Femur (tissue), 1 donor: Measurements from ENCODE around the gene RHBDD1.

Experiments used
- DNase-seq: peaks from one replicate; pipeline ENCODE4 v3.0.0-alpha.2; 2017

RHBDD1 gene

DNA sequence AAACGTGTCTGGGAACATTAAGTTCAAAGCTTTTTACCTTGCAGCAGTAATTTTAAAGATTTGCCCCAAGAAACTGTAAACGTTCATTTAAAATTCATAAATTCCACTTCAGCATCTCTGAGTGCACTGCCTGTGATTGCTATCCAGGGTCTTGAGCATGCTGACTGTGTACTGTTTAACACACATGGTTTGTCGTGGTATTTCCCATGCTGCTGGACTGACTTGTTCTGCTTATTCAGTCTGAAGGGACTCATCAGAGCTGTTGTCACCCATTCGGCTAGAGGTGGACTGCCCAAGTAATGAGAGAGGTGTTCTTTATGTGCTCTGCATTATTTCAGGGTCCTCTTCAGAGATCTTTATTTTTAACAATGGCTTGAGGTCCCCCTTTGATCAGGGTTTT, 53.1 kb downstream of the RHBDD1 start:
- no peak for DNase-seq

DNA sequence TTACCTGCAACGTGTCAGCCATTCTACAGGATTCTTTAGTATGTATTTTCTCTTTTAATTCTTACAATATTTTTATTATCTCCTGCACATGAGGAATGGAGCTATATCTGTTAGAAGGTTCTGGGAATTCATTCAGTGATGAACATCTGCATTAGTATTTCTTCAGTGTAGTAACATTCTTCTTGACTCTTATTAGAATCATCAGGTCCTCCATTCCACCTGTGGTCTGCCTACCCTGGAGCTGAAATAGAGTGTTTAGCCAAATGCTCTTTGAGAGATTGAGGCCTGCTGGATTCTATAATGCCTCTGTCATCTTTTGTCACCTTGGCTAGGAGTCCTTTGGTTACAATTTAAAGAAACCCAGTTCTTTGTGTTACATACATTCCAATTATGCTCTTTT, 54.4 kb downstream of the RHBDD1 start:
- DNase-seq, result no peak

DNA sequence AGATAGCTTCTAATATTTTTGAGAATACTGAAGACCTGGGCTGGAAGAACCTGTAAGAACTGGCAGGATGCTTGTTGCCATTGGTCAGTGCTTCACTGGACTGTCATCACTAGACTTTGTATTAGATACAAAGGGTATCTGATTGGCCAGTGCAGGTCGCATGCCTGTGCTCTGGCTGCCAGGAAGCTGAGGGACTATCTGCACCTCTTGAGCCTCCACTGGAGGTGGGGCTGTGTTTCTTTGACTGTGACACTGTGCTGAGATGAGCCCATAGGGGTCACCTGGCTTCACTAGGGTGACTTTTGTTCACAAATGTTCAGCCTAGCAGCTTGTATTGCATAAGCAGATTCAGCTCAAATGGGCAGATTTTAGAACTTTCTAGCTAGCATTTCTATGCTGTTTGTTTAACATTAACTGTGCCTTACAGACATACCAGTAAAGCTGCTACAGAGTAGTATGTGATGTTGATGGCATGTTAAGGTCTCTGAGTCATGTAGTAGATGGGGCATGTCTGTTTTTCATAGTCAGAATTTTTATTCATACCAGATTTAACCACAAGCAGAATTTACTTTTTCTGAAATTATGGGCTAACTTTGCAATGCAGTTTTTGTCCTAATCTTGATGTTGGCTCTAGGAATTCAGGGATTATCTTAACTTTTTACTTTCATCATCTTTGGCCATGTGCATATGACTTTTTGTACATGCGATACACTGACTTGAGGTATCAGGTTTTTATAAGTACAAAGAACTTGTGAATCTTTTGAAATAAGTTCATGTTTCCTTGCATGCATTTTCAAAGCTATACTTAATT, 56.1 kb downstream of the RHBDD1 start:
- no peak for DNase-seq

DNA sequence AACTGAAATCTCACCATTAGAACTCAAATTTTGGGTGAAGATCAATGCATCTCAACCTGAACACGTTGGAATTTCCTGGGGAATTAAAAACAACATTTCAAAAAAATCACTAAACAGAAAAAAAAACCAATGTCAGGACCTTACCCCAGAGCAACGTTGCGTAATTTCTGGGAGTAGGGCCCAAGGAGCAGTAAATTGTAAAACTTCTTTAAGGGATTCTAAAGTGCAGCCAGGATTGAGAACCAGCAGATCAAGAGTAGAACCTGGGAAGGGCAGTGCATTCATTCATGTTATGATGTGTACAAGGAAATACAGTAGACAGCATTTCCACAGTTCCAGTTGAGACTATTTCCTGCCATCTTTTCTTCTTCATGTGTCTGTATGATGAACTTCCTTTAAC, 56.9 kb downstream of the RHBDD1 start:
- no peak for DNase-seq

DNA sequence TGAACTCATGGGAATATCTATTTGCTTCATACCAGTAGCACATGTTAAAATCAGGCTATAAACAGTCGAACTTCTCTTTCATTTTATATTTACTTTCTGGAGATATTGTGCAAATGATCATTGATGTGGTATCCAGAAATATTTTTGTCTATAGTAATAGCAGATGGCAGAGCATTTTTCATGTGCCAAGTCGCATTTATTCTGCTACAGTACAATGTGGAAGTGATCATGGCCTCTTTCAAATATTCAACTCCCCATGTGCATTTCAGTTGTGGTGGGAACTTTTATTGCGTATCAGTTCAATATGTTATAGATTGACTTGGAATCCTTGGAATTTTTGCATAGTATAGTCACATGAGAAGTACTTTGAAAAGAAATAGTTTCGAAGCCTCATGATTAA, 57.4 kb downstream of the RHBDD1 start:
- no peak for DNase-seq

DNA sequence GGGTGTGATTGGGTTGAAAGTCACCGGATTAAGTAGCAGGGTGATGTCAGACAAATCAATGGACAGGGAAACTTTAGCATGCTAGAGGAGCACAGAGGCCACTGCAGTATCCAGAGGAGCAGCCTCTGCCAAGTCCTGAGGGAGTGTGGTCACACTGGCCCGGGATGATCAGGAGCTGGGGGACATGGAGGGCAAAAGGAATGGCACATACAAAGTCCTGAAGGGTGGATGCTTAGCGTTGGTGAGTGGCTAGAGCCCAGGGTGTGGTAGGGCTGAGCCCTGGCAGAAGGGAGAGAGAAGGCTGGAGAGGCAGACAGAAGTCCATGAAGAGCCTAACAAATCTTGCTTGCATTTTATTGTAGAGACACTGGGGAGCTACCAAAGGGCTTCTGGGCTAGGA, 58.9 kb downstream of the RHBDD1 start:
- no peak for DNase-seq

DNA sequence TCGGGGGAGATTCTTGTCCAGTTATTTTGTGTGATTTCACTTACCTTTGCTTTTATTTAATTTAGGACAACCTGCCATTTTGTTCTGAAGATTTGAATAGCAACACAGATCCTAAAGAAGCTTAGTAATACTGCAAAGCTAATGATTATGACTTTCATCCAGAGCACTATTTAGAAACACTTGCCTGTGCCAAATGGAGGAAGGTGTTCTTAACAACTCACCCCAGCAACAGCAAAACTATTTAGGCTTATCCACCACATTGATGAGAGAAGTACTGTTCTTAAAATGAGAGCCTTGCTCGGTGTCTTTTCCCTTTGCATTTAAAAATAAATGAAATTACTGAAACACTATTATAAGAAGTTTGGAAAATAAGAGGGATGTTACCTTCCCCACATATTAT, 59.7 kb downstream of the RHBDD1 start:
- no peak for DNase-seq

DNA sequence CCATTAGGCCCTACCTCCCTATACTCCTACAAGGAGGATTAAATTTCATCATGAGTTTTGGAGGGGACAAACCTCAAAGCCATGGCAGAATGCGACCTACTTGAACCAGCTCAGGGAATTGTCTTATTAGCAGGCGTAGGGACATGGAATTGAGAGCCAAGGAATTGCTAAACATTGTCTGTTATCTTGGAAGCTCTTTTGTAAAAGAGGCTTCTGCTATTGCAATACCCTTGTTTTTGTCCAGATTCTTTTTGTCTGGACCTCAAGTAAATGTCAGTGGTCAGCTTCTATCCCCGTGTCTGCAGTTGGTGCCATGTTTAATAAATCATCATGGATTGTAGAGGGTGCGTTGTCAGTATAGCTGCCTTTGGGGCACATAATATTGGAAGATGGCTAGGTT, 62.3 kb downstream of the RHBDD1 start:
- DNase-seq, result no peak

DNA sequence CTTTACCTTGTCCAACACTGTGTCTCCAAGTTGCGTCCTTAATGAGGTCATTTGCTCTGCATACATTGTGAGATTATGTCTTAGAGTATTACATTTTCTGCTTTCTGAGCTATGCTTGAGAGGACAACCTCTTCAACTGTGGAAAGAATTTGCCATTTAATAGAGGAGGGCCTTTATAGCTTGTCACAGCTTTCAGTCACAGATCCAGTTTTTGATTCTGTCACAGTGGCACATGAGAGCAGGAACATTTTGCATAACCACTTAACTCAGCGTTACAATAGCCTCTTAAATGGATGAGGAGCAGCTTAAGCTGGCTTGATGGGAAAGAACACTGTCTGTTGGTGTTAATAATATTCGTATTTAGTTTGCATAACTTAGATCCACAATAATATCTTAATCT, 63.0 kb downstream of the RHBDD1 start:
- no peak for DNase-seq

DNA sequence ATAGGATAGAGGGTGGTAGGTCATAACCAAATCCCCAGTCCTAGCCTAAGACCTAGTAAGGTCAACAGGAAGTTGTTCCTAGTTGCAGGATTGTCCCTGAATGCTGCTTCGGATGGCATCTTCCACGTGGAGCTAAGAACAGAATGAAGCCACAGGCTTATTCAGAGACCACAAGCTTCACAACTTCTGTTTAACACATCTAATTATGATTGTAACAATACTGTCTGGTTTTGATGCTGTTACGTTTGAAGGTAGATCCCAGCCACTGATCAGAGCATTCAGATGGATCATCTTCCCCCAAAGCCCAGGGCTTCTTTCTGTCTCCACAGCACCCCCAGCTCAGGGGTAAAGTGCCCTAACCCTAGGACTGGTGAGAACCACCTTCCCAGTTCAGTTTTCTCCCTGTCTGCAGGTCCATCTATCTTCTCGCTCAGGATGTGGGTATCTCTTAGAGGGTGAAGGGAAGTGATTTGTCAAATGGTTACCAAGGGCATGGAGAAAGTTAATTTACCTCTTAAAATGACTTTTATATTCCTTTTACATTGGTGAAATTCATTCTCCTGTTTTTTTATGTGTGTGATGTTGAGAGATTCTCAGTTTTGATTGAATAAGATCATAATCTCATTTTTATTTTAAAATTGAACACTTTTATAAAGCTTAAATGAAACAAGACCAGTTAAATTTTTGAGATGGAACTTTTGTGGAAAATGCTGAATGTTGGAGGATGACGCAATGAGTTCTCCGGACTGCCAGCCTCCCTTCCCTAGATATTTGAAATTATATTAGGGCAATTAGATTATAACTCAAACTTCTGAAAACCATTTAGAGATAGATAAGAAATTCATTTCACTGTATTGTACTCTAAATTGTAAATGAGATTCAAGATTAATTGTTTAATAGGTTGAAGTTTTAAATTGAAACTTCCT, 66.5 kb downstream of the RHBDD1 start:
- no peak for DNase-seq

DNA sequence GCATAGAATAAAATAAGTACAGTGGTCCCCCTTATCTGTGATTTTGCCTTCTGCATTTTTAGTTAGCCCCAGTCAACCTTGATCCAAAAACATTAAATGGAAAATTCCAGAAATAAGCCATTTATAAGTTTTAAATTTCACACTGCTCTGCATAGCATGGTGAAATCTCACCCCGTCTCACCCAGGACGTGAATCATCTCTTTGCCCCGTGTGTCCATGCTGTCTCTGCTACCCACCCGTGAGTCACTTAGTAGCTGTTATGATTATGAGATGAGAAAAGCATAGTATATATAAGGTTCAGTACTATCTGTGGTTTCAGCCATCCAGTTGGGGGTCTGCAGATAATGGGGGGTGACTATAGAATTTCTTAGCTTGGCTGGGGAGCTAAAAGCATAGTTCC, 67.3 kb downstream of the RHBDD1 start:
- no peak for DNase-seq

DNA sequence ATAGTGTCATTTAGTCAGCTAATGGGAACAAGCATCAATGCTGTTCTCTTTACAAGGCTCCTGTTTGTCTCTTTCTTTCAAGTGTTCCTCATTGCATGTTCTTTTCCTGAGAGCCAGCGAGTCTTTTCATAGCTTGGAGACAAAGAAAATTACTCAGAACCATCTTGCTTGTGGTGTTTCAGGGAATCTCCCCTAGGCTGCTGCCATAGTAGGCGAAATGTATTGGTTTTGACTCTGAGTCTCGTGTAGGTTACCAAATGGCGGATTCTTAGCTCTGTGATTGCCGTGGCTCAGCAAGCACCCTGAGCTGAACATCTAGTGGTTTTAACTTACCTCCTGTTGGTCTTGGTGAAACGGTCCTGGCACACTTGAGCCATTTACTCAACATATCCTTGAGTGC, 68.7 kb downstream of the RHBDD1 start:
- DNase-seq, result no peak

DNA sequence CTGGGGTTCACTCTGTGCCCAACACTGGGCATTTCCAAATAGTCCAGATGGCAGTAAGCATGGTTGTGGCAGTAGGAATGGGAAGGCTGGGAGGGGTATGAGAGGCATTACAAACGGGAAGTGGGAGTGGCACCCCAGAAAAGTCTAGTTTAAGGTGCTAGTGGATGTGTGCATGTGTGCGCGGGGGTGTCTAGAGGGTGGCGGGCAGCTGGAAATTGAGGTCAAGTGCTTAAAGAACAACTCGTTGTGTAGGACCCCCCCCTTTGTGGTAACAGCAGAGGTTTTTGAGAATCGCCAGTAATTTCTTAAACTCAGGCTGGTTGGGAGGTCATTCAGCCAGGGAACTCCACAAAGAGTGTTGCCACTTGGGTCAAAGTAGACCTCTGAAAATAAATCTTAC, 69.9 kb downstream of the RHBDD1 start:
- no peak for DNase-seq

DNA sequence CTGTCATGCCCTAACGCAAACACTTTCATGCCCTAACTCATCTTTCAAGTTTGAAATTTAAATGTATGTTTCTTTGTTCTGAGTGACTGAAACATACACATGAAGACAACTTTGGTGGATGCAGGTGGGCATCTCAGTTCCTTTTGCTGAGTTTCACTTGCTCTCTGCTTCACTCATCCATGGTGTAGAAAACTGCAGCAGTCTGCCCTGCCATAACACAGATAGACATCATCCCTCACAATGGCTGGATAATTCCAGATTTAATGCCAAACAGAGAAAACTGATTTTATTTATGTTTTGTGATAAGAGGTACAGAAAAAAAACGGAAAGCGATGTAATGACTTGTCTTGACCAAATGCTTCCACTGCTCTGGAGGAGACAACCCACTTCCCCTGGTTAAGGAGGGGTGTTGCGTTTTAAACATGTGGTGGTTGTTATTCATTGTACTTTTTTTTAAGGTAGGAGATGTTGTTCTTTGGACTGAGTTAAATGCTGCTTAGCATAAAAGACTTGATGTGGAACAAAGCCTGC, 70.4 kb downstream of the RHBDD1 start:
- DNase-seq, result no peak

DNA sequence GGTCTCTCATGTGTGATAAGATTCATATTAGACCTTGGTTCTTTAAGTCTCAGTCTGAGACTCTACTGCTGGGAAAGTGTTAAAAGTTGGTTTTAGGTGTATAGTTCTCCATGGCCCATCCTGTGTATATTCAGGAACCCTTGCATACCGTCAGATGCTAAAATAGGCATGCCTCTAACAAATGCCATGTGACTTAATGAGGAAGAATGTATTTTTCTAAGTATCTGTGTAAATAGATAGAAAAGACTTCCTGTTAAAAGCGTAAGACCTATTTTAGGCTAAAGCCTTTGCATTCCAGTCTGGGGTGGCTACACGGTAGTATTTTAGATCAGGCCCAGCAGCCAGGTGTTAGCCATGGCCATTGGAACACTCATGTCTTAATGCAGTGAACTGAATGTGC, 73.3 kb downstream of the RHBDD1 start:
- no peak for DNase-seq

DNA sequence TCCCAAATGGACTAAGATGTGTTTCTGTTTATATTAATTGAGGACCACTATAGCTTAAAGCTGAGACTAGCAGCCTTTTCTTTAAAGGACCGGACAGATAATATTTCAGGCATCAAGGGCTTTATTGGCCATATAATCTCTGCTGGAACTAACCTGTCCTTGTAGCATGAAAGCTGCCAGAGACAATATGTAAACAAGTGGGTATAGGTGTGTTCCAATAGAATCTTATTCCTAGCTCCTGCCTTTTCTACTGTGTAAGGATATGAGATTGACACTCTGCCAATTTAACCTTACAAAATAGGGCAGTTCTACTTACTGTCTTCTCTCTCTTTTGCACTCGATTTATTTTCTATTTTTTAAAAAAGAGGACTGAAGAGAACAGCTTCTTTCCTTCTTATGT, 74.0 kb downstream of the RHBDD1 start:
- DNase-seq, result no peak

DNA sequence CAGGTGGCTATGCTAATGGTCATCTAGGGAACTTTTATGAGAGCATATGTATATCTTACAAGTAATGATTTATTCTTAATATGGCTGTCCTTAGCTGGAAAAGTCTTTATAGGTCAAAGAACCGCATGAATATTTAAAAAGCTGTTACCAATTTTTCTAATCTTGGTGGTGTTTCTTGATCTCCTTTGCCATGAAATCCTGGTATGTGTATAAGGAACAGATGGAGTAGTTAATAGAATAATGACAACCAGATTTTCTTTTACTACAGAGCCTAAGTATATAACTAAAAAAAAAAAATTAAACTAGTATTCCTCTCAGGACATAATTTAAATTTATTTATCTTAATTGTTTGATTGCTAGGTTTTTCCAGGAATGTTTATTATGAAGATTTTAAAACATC, 74.5 kb downstream of the RHBDD1 start:
- no peak for DNase-seq

DNA sequence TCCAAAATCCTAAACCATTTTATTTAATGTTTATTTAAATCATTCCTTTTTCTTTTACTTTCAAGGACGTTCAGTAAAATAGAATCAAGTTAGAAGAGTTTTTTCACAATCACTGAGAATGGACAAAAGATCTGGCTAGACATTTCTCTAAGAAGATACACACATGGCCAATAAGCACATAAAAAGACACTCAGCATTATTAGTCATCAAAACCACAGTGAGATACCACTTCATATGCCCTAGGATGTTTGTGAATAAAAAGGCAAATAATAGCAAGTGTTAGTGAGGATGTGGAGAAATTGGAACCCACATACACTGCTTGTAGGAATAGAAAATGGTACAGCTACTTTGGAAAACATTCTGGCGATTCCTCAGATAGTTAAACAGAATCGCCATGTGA, 76.1 kb downstream of the RHBDD1 start:
- no peak for DNase-seq

DNA sequence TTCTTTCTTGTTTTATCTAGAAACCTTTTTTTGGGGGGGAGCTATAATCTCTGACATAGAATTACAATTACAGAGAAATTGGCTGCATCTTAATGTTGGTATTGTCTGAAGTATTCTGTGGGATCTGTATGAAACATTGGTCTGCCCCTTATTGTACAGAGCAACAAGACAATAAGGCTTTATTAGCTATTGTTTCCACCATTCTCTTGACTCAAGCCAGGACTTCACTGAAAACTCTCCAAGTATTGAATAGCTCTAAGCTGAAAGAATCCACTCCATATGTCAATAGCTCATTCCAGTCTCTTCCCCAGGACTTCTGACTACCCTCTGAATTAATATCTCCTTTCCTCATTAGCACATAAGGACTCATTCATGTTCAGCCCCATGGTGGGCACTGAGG, 77.8 kb downstream of the RHBDD1 start:
- no peak for DNase-seq

DNA sequence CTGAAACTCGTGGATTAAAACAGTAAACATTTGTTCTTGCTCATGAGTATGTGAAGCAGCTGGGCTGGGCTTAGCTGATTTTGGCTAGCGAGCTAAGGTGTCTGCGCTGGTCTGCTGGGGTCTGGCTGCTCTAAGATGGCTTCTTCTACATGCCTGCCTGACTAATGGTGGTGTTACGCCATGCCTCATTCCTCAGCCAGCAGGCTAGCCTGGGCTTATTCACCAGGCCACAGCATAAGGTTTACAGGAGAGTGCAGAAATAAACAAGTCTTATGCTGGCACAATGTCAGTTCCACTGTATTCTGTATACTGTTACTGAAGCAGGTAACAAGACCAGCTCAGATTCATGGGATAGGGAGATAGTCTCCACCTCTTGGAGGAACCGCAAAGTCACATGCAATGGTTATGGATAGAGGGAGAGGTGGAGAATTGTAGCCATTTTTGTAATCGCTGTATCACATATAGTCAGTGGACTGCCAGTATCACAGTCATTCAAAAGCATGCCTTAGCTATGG, 80.0 kb downstream of the RHBDD1 start:
- no peak for DNase-seq

DNA sequence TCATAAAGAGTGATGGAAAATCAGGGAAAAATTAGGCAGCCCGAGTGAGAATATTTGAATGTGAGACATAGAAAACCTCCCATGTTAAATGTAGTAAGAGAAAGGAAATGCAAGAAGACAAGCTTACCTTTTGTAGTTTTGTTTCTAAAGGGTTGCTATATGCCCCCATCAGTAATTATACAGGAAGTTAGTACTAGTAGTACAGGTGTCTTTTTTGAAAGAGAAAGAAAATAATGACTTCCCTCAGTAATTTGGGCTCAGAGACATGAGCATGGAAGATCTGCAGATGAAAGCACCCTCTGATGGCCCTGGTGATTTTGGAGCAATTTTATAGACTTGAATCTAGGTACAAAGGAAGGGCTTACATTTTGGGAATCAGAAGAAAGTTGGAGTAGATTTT, 80.8 kb downstream of the RHBDD1 start:
- no peak for DNase-seq

DNA sequence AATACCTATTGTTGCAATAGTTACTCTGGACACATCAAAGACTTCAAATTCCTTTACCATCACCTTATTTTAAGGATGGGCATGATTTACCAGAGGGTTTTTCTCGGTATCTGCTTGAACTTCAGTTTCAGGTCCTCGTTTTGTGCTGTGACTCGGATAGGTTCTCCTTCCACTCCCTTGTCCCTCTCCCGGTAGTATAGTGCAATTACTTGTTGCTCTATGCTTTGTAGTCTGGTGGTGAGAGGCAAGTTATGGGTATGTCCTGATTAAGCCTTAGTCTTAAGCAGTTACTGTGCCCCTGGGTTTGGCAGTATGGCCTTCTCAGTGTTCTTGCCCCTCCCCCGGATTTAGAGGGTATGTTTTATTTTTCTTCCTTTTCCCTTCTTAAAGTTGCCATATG, 96.6 kb downstream of the RHBDD1 start:
- no peak for DNase-seq

DNA sequence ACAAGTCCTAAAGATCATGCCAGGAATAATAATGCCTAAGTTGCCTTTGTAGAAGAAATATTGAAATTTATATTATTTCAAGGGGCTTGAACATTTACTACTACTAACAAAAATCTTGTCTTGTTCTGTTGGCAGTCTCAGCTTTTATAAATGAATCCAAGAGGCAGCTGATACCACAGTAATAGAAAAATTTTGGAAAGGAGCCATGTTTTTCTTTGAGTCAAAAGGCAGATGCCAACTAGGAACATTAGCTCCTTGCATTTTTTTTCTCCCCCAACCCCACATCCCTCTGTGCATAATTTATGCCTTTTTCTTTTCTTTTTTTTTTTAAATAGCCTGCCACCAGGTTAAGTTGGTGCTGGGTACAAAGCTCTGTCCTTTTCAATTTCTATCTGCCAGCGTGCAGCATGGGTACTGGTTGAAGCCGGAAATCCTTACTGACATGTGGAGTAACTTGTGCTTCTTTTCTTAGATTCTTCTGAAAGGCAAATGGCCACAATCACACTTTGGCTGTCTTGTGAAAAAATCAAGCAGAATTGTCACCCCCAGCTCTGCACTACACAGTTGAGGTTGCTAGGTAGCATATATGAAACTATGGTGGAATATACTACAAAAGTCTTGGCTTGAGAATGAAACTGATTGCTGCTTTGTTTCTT, 98.8 kb downstream of the RHBDD1 start:
- no peak for DNase-seq
